ENCODE results near the gene UBE2N.
A peak's percentile ranks its signal among the peaks of the same experiment; 100 is the strongest.

UBE2N gene, protein sequence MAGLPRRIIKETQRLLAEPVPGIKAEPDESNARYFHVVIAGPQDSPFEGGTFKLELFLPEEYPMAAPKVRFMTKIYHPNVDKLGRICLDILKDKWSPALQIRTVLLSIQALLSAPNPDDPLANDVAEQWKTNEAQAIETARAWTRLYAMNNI

DNA sequence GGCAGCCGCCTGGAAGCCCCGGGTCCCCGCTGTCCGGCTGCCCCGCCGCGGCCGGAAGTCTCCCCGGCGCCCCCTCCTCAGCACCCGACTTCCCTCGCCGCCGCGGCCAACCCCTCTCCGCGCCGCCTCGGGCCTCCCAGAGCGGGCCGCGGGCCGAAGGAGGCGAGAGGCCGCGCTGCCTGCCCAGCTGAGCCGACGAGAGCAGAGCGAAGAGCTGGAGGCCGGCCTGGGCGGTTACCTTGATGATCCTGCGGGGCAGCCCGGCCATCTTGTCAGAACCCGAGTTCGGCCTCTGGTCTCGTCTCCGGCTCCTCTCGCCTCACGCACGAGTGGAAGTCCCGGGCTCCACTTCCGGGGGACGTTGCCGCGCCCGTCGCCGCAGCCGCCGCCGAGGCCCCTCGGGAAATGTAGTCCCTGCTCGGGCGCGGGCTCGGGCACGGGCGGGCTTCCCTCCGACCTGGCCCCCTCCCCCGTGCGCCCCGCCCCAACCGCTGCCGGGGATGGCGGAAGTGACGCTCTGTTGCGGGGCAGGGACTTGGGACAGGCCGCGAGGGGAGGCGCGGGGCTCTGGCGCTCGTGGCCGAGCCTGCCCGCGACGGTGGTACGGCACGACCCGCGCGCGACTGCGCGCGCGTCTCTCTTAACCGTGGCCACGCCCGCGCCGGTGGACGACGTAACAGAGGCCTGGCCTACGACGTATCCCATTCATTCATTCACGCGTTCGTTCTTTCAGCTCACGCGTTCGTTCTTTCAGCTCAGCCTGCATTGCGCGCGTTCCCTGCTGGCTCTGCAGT, at the start of gene UBE2N:
Gene UBE2N (minus strand): TSS at position 331 of the 794 bp plus-strand sequence. CDS start 63 bp downstream, at position 268.
- H3K27ac ChIP-seq: peak within 1 kb of the TSS; percentile 94
- TF ChIP-seq CTCF (conservative IDR thresholded peaks at IDR 0.05) (no peak), ZFX (IDR thresholded peaks at IDR 0.05) (peak; percentile 57; the same call in 1 of the 2 replicates)

GRCh38 chr12:93484315-93484981, 42.7 kb upstream of the UBE2N start:
- H3K27ac ChIP-seq: no peak overlapping the region
- no peak for TF ChIP-seq ZFX (IDR thresholded peaks at IDR 0.05)
- TF ChIP-seq CTCF (conservative IDR thresholded peaks at IDR 0.05): no peak

GRCh38 chr12:93483151-93483807, 41.5 kb upstream of the UBE2N start:
- no peak overlapping the region for H3K27ac ChIP-seq
- no peak for TF ChIP-seq ZFX (IDR thresholded peaks at IDR 0.05)
- TF ChIP-seq CTCF (conservative IDR thresholded peaks at IDR 0.05): no peak

DNA sequence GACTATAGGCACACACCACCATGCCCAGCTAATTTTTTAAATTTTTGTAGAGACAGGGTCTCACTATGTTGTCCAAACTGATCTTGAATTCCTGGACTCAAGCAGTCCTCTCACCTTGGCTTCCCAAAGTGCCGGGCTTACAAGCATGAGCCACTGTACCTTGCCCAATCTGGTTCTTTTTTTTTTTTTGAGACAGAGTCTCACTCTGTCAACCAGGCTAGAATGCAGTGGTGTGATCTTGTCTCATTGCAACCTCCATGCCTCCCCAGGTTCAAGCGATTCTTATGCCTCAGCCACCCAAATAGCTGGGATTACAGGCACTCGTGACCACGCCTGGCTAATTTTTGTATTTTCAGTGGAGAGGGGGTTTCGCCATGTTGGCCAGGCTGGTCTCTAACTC, 41.0 kb upstream of the UBE2N start:
- no peak overlapping the region for H3K27ac ChIP-seq
- TF ChIP-seq CTCF (conservative IDR thresholded peaks at IDR 0.05) (no peak), ZFX (IDR thresholded peaks at IDR 0.05) (no peak)

DNA sequence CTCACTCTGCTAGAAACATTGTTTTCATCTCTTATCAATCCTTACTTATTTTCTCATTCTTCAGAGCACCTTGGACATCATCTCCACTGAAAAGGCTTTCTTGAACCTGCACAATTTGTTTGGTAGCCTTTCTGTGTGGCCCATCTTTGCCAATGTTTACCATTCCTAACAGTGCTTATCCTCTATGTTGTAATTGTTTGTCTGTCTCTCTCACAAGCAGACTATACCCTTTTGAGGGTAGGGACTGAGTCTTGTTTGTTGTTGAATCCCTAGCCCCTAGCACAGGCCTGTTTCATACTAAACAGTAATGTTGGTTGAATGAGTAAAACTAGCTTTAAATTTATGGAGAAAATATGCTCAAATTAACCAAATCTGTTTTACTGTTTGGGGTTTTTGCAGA, 34.8 kb upstream of the UBE2N start:
- no peak for TF ChIP-seq ZFX (IDR thresholded peaks at IDR 0.05)
- TF ChIP-seq CTCF (conservative IDR thresholded peaks at IDR 0.05): no peak
- H3K27ac ChIP-seq: no peak overlapping the region

- TF ChIP-seq CTCF (conservative IDR thresholded peaks at IDR 0.05) (no peak), ZFX (IDR thresholded peaks at IDR 0.05) (no peak)
- H3K27ac ChIP-seq: no peak overlapping the region
Observed at GRCh38 chr12:93469386-93469785, 27.6 kb upstream of the UBE2N start.

Measured in C4-2B (cell line).